Urothelium cell line (cell line): Measurements from ENCODE around the gene FXYD6.

Experiments used
- DNase-seq: peaks from one replicate; pipeline ENCODE4 v3.0.0; 2011; ENCODE audit warnings: low spot score, mixed read lengths
- FAIRE-seq: peaks from 2 replicates; lab custom pipeline; 2011; peaks lifted over from hg19 to GRCh38; lab: Jason Lieb, UNC

Gene FXYD6

GRCh38 chr11:117831661-117832415 lies 44.6 kb downstream of the FXYD6 start:
- FAIRE-seq, result no peak
- no peak for DNase-seq

GRCh38 chr11:117830674-117831351 lies 45.6 kb downstream of the FXYD6 start:
- no peak for DNase-seq
- no peak for FAIRE-seq

DNA sequence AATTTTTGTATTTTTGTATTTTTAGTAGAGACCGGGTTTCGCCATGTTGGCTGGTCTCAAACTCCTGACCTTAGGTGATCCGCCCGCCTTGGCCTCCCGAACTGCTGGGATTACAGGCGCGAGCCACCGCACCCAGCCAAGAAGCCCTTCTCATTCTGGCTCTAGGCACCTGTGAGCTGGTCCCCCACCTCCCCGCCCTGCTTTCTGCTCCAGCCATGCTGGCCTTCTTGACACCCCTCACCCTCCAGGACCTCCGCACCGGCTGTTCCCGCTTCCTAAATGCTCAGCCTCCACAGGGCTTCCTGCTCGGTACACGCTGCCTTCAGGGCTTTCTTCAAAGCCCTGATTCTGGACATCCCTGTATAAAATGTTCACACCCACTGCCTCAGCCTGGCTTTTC lies 46.4 kb downstream of the FXYD6 start:
- FAIRE-seq, result no peak

DNA sequence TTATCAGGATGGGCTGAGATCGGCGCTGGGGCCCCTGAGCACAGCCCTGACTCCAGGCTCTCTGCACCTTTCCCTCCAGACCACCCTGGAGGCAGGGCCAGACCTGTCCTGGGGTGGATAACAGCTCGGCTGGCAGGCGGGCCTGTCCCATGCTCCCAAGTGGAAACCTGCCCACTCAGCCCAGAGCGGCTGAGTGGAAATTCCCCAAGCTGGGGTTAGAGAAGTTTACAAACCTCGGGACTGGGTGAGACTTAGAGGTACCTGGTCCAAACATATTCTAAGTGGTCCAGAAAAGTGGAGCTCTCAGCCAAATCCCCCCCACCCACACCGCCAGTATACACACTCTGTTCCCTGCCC lies 47.1 kb downstream of the FXYD6 start:
- no peak for DNase-seq
- no peak for FAIRE-seq

More for the DNA sequence above, 46.4 kb downstream of the FXYD6 start:
- DNase-seq, result no peak

GRCh38 chr11:117828611-117829368 lies 47.7 kb downstream of the FXYD6 start:
- peak; percentile 69 for FAIRE-seq
- peak; percentile 85 for DNase-seq

- DNase-seq, result no peak
- no peak for FAIRE-seq
These were observed 48.6 kb downstream of the FXYD6 start for GRCh38 chr11:117827521-117828511.

- DNase-seq (no peak), FAIRE-seq (no peak)
These were observed 49.6 kb downstream of the FXYD6 start for GRCh38 chr11:117826832-117827231.

DNA sequence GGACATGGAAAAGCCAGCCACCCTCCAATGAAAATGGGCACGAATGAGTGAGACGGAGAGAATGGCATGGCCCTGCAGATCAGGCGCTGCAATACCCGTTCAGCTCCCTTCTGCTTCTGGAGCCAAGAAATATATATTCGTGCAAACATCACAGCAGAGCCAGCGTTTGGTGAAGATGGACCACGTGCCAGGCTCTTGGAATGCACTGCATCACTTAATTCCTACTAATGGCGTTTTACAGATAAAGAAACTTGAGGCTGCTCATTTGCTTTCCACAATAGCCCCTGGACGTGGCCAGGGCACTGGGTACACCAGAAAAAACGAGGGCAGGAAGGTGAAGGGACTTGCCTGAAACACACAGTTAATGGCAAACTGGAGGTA lies 50.3 kb downstream of the FXYD6 start:
- no peak for DNase-seq
- no peak for FAIRE-seq

DNA sequence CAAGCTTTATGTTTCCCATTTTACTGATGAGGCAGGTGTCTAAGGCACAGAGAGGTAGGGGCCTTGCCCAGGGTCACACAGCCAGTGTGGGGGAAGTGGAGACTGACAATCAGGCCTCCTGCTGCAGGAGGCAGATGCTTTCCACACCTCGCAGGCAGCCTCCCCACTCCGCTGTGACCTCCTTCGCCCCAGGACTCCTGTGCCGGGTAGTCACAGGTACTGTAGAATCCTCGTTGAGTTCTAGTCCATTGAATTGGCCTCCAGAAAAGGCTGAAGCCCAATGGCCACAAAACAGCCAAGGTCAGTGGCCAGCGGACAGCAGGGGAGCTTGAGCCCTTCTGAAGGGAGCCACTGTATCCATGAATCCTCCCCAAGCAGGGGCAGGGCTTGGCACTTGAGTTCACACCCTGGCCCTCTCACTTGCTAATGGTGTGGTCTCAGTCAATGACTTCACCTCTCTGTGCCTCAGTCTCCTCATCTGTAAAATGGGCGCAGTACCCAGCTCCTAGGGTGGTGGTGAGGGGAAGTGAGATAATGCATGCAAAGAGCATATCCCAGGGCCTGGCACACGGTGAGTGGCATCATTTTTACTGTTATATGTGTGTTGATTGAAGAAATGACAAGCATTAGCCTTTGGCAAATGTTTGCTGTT lies 50.8 kb downstream of the FXYD6 start:
- DNase-seq (no peak), FAIRE-seq (no peak)

DNA sequence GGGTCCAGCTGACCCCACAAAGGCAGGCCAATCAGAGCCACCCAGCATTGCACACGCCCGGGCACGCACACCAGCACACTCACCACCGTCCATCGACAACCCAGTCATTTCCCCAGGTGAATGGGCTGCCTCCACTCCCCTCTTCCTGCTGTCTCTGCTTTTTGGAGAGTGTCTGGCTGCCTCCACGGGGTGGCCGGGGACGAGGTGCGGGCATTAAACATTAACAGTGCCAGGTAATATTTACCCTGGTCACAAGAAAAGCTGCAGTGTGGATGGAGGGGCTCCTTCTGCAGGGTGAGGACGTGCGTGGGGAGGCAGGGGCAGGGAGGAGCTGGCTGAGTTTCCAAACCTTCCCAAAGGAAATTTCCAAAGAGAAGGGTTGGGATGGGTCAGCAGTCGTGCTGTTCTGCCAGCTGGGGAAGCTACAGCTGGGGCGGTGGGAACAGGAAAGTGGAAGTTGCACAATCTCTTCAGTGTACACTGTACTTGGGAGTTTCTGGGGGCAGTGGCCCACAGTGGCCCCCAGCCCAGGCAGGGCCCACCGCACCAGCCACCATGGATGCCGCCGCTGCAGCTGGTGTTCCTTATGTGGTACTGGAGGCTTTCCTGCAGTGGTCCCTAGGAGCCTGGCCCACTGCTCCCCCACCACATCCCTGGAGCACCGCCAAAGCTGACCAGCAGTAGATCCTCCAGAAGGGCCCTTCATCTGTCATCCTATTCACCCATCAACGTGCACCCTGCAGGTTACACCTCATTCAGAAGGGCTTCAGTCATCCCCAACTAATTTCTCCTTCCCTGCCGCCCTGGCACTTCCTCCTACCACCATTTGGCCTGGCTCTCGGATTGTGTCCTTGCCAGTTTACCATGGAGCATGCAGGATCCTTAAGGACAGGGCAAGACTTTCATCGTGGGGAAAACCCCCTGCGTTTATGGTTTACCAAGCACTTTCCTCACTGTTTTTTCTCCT lies 51.6 kb downstream of the FXYD6 start, which contains the start of gene FXYD2:
Gene FXYD2 (minus strand): TSS at position 174 of the 967 bp plus-strand sequence. CDS start 66 bp downstream, at position 108.
- DNase-seq (no peak), FAIRE-seq (no peak)

DNA sequence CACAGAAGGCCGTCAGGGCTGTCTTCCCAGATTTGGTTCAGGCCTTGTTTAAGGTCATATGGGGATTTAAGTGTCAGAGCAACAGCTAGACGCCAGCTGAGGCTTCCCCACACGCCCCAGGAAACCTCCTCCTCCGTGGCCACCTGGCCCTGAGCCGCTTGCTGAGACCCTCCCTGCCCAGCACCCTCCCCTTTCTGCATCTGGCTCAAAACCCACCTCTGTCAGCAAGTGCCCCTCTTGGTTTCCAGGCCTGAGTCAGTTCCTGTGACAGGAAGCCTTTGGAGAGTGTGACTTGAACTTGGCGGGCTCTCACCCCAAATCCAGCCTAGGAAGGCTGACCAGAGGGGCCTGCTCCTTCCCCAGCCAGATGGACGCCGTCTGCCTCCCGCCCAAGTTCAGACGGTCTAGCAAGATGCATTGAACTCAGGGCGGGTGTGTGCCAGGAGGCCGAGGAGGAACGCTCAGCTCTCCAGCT lies 52.5 kb downstream of the FXYD6 start:
- FAIRE-seq (no peak), DNase-seq (no peak)

DNA sequence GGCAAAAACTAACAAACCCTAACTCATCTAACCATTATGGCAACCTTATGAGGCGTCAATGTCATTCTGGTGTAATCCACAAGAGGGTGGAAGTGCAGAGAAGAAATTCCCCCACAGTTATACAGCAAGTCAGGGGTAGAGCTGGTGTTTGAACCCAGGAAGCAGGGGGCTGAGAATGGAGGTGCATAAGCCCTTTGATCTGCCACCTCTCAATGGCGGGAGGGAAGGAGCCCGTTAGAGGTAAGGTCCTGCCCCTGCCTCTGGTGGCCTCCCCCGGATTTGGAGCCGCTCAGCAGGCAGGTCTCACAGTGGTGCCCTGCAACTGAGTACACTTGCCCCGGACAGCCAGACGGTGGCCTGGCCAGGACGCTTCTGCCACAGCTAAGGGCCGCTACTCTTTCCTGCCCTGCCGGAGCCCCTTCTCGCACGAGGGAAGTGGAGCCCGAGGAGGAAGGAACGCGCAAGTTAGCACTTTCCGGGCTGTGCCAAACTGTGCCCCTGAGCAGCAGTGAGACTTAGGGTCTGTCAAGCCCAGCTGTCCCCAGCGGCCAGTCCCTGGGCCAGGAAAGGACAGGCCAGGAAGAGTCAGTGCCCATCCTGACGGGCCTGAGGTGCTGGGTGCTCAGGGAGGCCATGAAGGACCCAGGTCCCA lies 53.0 kb downstream of the FXYD6 start:
- no peak for FAIRE-seq

GRCh38 chr11:117822074-117823033 lies 54.1 kb downstream of the FXYD6 start:
- DNase-seq (peak; percentile 36), FAIRE-seq (no peak)

More for the DNA sequence above, 53.0 kb downstream of the FXYD6 start:
- no peak for DNase-seq

DNA sequence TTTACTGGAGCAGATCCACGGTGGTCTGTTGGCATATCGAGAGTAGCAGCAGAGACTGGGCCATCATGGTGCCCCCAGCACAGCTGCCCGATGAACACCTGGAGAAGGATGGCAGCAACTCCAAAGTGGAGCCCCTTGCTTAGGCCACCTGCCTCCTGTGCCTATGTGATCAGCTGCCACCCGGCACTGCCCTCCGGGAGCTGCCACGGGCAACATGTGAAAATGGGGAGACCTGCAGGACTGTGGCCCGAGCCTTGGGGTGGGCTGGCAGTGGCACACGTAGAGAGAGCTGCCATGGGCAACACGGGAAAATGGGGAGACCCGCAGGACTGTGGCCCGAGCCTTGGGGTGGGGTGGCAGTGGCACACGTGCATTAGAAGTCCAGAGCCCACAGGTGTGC lies 55.0 kb downstream of the FXYD6 start:
- DNase-seq, result no peak
- no peak for FAIRE-seq

DNA sequence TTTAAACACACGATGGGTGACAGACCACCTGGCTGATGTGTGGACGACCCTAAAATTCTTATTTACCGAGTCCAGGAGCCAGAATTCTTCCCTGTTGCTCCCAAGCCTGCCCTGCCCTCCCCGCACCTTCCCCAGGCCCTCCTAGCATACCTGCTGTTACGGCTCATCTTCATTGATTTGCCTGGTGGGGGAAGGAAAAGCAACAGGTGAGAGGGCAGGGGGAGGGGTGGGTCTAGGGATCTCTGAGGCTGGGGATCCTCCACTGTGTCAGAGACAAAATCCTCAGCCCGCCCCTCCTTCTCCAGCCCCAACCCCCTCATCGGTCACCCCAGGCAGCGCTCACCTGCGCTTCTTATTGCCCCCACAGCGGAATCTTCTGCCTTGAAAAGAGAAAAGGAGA lies 55.9 kb downstream of the FXYD6 start:
- no peak for FAIRE-seq
- no peak for DNase-seq

DNA sequence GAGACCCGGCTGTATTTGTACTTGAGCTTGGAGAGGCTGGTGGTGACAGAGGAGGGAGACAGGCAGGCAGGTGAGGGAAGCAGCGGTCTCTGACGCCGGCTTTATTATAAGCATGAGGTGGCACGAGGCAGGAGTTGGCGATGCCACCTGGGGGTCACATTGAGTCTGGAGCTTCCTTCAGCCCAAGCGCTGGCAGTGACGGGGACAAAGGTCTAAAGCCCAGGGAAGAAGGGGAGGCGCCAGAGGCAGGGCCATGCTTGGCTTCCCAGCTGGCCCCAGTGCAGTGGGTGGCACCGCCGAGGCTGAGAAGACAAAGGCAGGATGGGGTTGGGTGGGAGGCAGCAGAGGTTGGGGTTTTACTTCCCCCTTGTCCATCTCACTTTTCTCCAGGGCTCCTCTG lies 56.4 kb downstream of the FXYD6 start:
- FAIRE-seq, result no peak
- no peak for DNase-seq
